ENCODE measurements around the gene CARD19. TPM values are rescaled to one million over a fixed set of nuclear protein-coding genes. Genes with fewer than 3 reads are reported as not detected.

The CARD19 gene
- total and polyA plus RNA-seq, 9 of the 15 experiments (the other 6 are each of a cell fraction or from before 2014, with no cell fraction given), result 0.90 to 34.9 (median 14.6) TPM

GRCh38 chr9:93093877-93094657, 1.9 kb upstream of the CARD19 start:
- intact Hi-C loops (cut with micrococcal nuclease), result no loop called here
- H3K4me2 ChIP-seq (ENCODE audit: insufficient read depth, low read length), result no peak overlapping the region; the same call in 1 of the 2 replicates

GRCh38 chr9:93094658-93095204, 1.3 kb upstream of the CARD19 start:
- no peaks in the 10 kb centered on the region; the same call in 2 of the 3 replicates for H3K79me2 ChIP-seq (ENCODE audit: control insufficient read depth, insufficient read depth, low read length)
- WGBS (ENCODE audit: insufficient coverage, low coverage, missing lambda C conversion rate), result 65% methylated on average over 11 of the region's 11 CpGs
- ChIA-PET POLR2A (interaction anchor here (0.6 to 2.1 kb wide), 8 partner anchors 8 to 225 kb away, joined by 4 to 17 read pairs (median 5); no protein-coding TSS in a partner anchor), CTCF (ENCODE audit: low intra/inter-chr PET ratio) (no interaction called here)
- no peak for ATAC-seq
- peaks cover 4% of the 10 kb centered on the region for H3K9me1 ChIP-seq (ENCODE audit: control insufficient read depth, insufficient read depth, low read length)
- H3K4me3 ChIP-seq, result peak overlapping the region; percentile 53
- H2AFZ ChIP-seq (ENCODE audit: low read depth, low read length), result peak overlapping the region; percentile 77
- in situ Hi-C loops (cut with MboI) (no loop called here), intact Hi-C loops (cut with micrococcal nuclease) (loop anchor here (5.0 kb wide), 1 partner anchor 32 kb away; no protein-coding TSS in a partner anchor)
- 0 out of 2 replicates have a peak, but pooled peaks cover 4% of the 10 kb centered on the region for H4K20me1 ChIP-seq (replicated peaks; ENCODE audit: control insufficient read depth, insufficient read depth, low read length)
- H3K4me2 ChIP-seq (ENCODE audit: insufficient read depth, low read length), result peak overlapping the region; percentile 90
- peak overlapping the region; percentile 99 for H3K27ac ChIP-seq (ENCODE audit: extremely low read depth, low read depth, low read length)
- BruUV-seq (replicated peaks), result TSS peak; percentile 98
- FAIRE-seq, result no peak
- no peaks in the 10 kb centered on the region for H3K36me3 ChIP-seq (ENCODE audit: control insufficient read depth, insufficient read depth, low read length)
- H3K4me1 ChIP-seq (replicated peaks in 1 of 2; ENCODE audit: control insufficient read depth in 2 of 2, insufficient read depth in 2 of 2, low read length in 2 of 2), result peaks cover 26 to 46% of the 10 kb centered on the region in 2 experiments
- H3K27me3 ChIP-seq (ENCODE audit: control insufficient read depth in 2 of 2, insufficient read depth in 2 of 2, low read length in 2 of 2), result no peaks in the 10 kb centered on the region
- H3K9me3 ChIP-seq (replicated peaks; ENCODE audit: control insufficient read depth, insufficient read depth, low read depth, low read length), result no peaks in the 10 kb centered on the region; the same call in 1 of the 2 replicates
- H3K9ac ChIP-seq (ENCODE audit: insufficient read depth in 1 of 2, low read depth in 2 of 2, low read length in 2 of 2), result peak overlapping the region; percentile 94 to 98
- DNase-seq (ENCODE audit: extremely low read depth in 1 of 4, low spot score in 3 of 4), result no peak
- 0 out of 2 replicates have a peak, but pooled peaks have one; percentile 51 for TF ChIP-seq ZNF395 (CRISPR knock-in tag; IDR thresholded peaks at IDR 0.05)
- TF ChIP-seq NKRF (IDR thresholded peaks at IDR 0.05; ENCODE audit: borderline replicate concordance), result 0 out of 2 replicates have a peak, but pooled peaks have one; percentile 34
- peak; percentile 57 for TF ChIP-seq CHD1 (IDR thresholded peaks at IDR 0.05; ENCODE audit: low read length)
- no peak for TF ChIP-seq ZNF184 (CRISPR knock-in tag; IDR thresholded peaks at IDR 0.05)
- TF ChIP-seq MAFG (tag; conservative IDR thresholded peaks at IDR 0.05), result no peak
- TF ChIP-seq DPF2 (IDR thresholded peaks at IDR 0.05), result no peak
- TF ChIP-seq ZNF212 (CRISPR knock-in tag; IDR thresholded peaks at IDR 0.05), result no peak
- TF ChIP-seq MIER1 (IDR thresholded peaks at IDR 0.05; ENCODE audit: low read depth), result 0 out of 2 replicates have a peak, but pooled peaks have one; percentile 42

More at GRCh38 chr9:93093877-93094657, 1.9 kb upstream of the CARD19 start:
- Histone ChIP-seq H3K9ac (ENCODE audit: insufficient read depth in 1 of 2, low read depth in 2 of 2, low read length in 2 of 2) (peak overlapping the region; percentile 94 to 98; a peak in 3 of 4 replicates), H3K27ac (ENCODE audit: extremely low read depth, low read depth, low read length) (no peak overlapping the region; the same call in 2 of the 3 replicates), H2AFZ (ENCODE audit: low read depth, low read length) (no peak overlapping the region), H3K9me1 (ENCODE audit: control insufficient read depth, insufficient read depth, low read length) (peaks cover 4% of the 10 kb centered on the region), H3K9me3 (replicated peaks; ENCODE audit: control insufficient read depth, insufficient read depth, low read depth, low read length) (no peaks in the 10 kb centered on the region; the same call in 1 of the 2 replicates), H3K36me3 (ENCODE audit: control insufficient read depth, insufficient read depth, low read length) (no peaks in the 10 kb centered on the region), H3K79me2 (ENCODE audit: control insufficient read depth, insufficient read depth, low read length) (no peaks in the 10 kb centered on the region; the same call in 2 of the 3 replicates), H3K27me3 (ENCODE audit: control insufficient read depth in 2 of 2, insufficient read depth in 2 of 2, low read length in 2 of 2) (no peaks in the 10 kb centered on the region), H4K20me1 (replicated peaks; ENCODE audit: control insufficient read depth, insufficient read depth, low read length) (no peaks in the 10 kb centered on the region), H3K4me1 (replicated peaks in 1 of 2; ENCODE audit: control insufficient read depth in 2 of 2, insufficient read depth in 2 of 2, low read length in 2 of 2) (peaks cover 28 to 43% of the 10 kb centered on the region in 2 experiments), H3K4me3 (no peak overlapping the region)
- ATAC-seq (no peak), DNase-seq (ENCODE audit: extremely low read depth in 1 of 4, low spot score in 3 of 4) (no peak), FAIRE-seq (no peak)
- WGBS (ENCODE audit: insufficient coverage, low coverage, missing lambda C conversion rate), result 84% methylated on average over 7 of the region's 7 CpGs
- in situ Hi-C loops (cut with MboI), result no loop called here
- CTCF ChIA-PET (ENCODE audit: low intra/inter-chr PET ratio), result no interaction called here
- TF ChIP-seq POLR2G (IDR thresholded peaks at IDR 0.05; ENCODE audit: low read depth, low read length) (0 out of 2 replicates have a peak, but pooled peaks have one; percentile 40), CBFA2T3 (IDR thresholded peaks at IDR 0.05) (no peak)
- POLR2A ChIA-PET, result interaction anchor here (1.1 kb wide), 1 partner anchor 8 kb away, joined by 5 read pairs; no protein-coding TSS in a partner anchor
- BruUV-seq (replicated peaks), result no TSS peak

Data from K562 (cell line).